Neural crest cell (in vitro differentiated cells): ENCODE measurements around the gene HTATIP2. TPM values are rescaled to one million over a fixed set of nuclear protein-coding genes. Genes with fewer than 3 reads are reported as not detected.

Experiments
- DNase-seq: peaks from one replicate; pipeline ENCODE4 v3.0.0; 2021; ENCODE audit warnings: low read depth, mixed read lengths, low spot score
- H3K27ac Mint-ChIP-seq: one replicate; pipeline ENCODE4 v1.8.0; 2021; ENCODE audit warnings: mild to moderate bottlenecking, mixed read lengths; ENCODE audit not compliant: unreplicated experiment
- H3K27me3 Mint-ChIP-seq: 2 replicates; pipeline ENCODE4 v1.8.0; 2021; ENCODE audit warnings: low read depth, mild to moderate bottlenecking, mixed read lengths
- H3K36me3 Mint-ChIP-seq: 2 replicates; pipeline ENCODE4 v1.8.0; 2021; ENCODE audit warnings: low read depth, mild to moderate bottlenecking, mixed read lengths
- H3K4me1 Mint-ChIP-seq: 2 replicates; pipeline ENCODE4 v1.8.0; 2021; ENCODE audit warnings: mixed read lengths
- H3K4me3 Mint-ChIP-seq: one replicate; pipeline ENCODE4 v1.8.0; 2021; ENCODE audit warnings: mild to moderate bottlenecking, mixed read lengths
- H3K9me3 Mint-ChIP-seq: 2 replicates; pipeline ENCODE4 v1.8.0; 2021; ENCODE audit warnings: mixed read lengths
- CTCF ChIP-seq: fragments of 200-600 bp; sonication (generic); conservative IDR thresholded peaks from 2 replicates; pipeline ENCODE4 v1.5.0; 2021; ENCODE audit warnings: antibody characterized with exemption, mild to moderate bottlenecking
- total RNA-seq: library from RNA; stranded (reverse); gene quantifications from 2 replicates; pipeline ENCODE4 v1.2.1, GENCODE V29; 2021

HTATIP2 gene
- total RNA-seq, 1 donor from 2014 or later: 17.8 TPM

DNA sequence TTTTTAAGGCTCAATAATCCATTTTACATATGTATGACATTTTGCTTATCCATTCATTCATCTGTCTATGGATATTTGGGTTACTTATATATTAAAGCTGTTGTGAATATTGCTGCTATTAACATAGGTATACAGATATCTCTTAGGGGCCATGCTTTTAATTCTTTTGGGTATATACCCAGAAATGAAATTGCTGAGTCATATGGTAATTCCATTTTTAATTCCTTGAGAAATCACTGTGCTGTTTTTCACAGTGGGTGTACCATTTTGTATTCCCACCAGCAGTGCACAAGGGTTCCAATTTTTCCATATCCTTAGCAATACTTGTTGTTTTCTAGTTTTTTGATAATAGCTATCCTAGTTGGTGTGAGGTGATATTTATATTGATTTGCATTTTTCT, 43.0 kb downstream of the HTATIP2 start:
- no peaks in the 10 kb centered on the region for H3K36me3 Mint-ChIP-seq
- H3K27me3 Mint-ChIP-seq: no peaks in the 10 kb centered on the region
- no peak for DNase-seq
- peaks cover 4% of the 10 kb centered on the region for H3K4me1 Mint-ChIP-seq
- no peak overlapping the region for H3K4me3 Mint-ChIP-seq
- no peak for TF ChIP-seq CTCF
- no peak overlapping the region for H3K27ac Mint-ChIP-seq
- no peaks in the 10 kb centered on the region for H3K9me3 Mint-ChIP-seq

DNA sequence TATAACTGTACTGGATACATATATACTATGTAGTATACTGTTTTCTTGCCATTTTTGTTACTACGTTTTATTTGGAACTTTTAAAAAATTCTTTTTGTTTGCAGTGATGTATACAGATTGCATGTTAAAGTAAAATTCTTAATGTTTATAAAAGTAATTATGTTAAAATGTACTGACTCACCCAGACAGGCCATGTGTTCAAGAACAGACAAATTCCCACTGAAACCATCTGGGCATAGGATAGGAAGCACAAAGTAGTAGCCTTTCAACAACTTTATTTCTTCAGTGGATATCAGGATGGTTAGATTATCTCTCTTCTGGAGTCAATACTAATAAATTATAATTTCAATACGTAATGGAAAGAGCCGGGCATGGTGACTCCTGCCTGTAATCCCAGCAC, 43.8 kb downstream of the HTATIP2 start:
- Mint-ChIP-seq H3K27ac (no peak overlapping the region), H3K4me1 (peaks cover 4% of the 10 kb centered on the region), H3K9me3 (no peaks in the 10 kb centered on the region), H3K36me3 (peaks cover 3% of the 10 kb centered on the region), H3K27me3 (no peaks in the 10 kb centered on the region), H3K4me3 (no peak overlapping the region)
- no peak for TF ChIP-seq CTCF
- DNase-seq: no peak

- H3K27me3 Mint-ChIP-seq: no peaks in the 10 kb centered on the region
- no peak for TF ChIP-seq CTCF
Measured at GRCh38 chr11:20415432-20415831, 51.9 kb downstream of the HTATIP2 start.

GRCh38 chr11:20417771-20418170, 54.3 kb downstream of the HTATIP2 start:
- no peak for TF ChIP-seq CTCF
- no peaks in the 10 kb centered on the region for H3K9me3 Mint-ChIP-seq
- no peaks in the 10 kb centered on the region for H3K4me1 Mint-ChIP-seq
- H3K36me3 Mint-ChIP-seq: peaks cover 10% of the 10 kb centered on the region
- H3K4me3 Mint-ChIP-seq: no peak overlapping the region
- H3K27ac Mint-ChIP-seq: no peak overlapping the region
- DNase-seq: no peak
- no peaks in the 10 kb centered on the region for H3K27me3 Mint-ChIP-seq

More at GRCh38 chr11:20415432-20415831, 51.9 kb downstream of the HTATIP2 start:
- H3K9me3 Mint-ChIP-seq: no peaks in the 10 kb centered on the region
- no peak overlapping the region for H3K27ac Mint-ChIP-seq
- no peak for DNase-seq
- peaks cover 9% of the 10 kb centered on the region for H3K36me3 Mint-ChIP-seq
- H3K4me3 Mint-ChIP-seq: no peak overlapping the region
- H3K4me1 Mint-ChIP-seq: peaks cover 4% of the 10 kb centered on the region

- Mint-ChIP-seq H3K27ac (no peak overlapping the region), H3K4me1 (no peaks in the 10 kb centered on the region), H3K27me3 (no peaks in the 10 kb centered on the region), H3K36me3 (peaks cover 13% of the 10 kb centered on the region), H3K4me3 (no peak overlapping the region), H3K9me3 (no peaks in the 10 kb centered on the region)
- DNase-seq: no peak
- TF ChIP-seq CTCF: no peak
Measured at GRCh38 chr11:20421946-20422345, 58.4 kb downstream of the HTATIP2 start.

GRCh38 chr11:20429216-20429615, 65.7 kb downstream of the HTATIP2 start:
- Mint-ChIP-seq H3K4me1 (no peaks in the 10 kb centered on the region), H3K27me3 (no peaks in the 10 kb centered on the region), H3K4me3 (no peak overlapping the region), H3K9me3 (no peaks in the 10 kb centered on the region), H3K27ac (no peak overlapping the region), H3K36me3 (peaks cover 5% of the 10 kb centered on the region)
- DNase-seq: no peak
- no peak for TF ChIP-seq CTCF
